ENCODE data around the gene TMEM123. TPM values are rescaled to one million over a fixed set of nuclear protein-coding genes. Genes with fewer than 3 reads are reported as not detected.
"Not testable (repeated sequence)": the region's sequence is repeated elsewhere in the genome, so short reads cannot be mapped to it uniquely, and the experiment has no call there.

The TMEM123 gene
- total RNA-seq, 2 experiments from 2014 or later: 434 to 461 TPM

- POLR2A ChIA-PET: interaction anchor here (0.6 to 1.2 kb wide), 2 partner anchors 18 to 81 kb away, joined by 3 read pairs; no protein-coding TSS in a partner anchor
- Mint-ChIP-seq H3K27ac (peak overlapping the region; percentile 81), H3K36me3 (ENCODE audit: low read depth) (peaks cover 82% of the 10 kb centered on the region), H3K9me3 (ENCODE audit: insufficient read depth) (no peaks in the 10 kb centered on the region), H3K4me1 (ENCODE audit: low read depth) (peaks cover 72% of the 10 kb centered on the region), H3K4me3 (peak overlapping the region; percentile 97), H3K27me3 (ENCODE audit: low read depth) (no peaks in the 10 kb centered on the region)
- ATAC-seq (no peak), DNase-seq (no peak)
- CTCF ChIA-PET: interaction anchor here (0.5 to 4.7 kb wide), 4 partner anchors 48 to 106 kb away, joined by 3 to 33 read pairs (median 6); no protein-coding TSS in a partner anchor
Measured at GRCh38 chr11:102447941-102448868, 4.4 kb downstream of the TMEM123 start.

- no peaks in the 10 kb centered on the region for H3K27me3 Mint-ChIP-seq (ENCODE audit: low read depth)
- H3K27ac Mint-ChIP-seq: peak overlapping the region; percentile 81
- peak; percentile 47 for DNase-seq
- H3K36me3 Mint-ChIP-seq (ENCODE audit: low read depth): peaks cover 92% of the 10 kb centered on the region
- H3K4me3 Mint-ChIP-seq: peak overlapping the region; percentile 97
- H3K9me3 Mint-ChIP-seq (ENCODE audit: insufficient read depth): no peaks in the 10 kb centered on the region
- POLR2A ChIA-PET: interaction anchor here (0.7 kb wide), 1 partner anchor 11 kb away, joined by 3 read pairs; no protein-coding TSS in a partner anchor
- H3K4me1 Mint-ChIP-seq (ENCODE audit: low read depth): peaks cover 78% of the 10 kb centered on the region
- CTCF ChIA-PET: interaction anchor here (0.9 to 4.7 kb wide), 4 partner anchors 49 to 105 kb away, joined by 3 to 33 read pairs (median 4); no protein-coding TSS in a partner anchor
- peak; percentile 19 for ATAC-seq
Measured at GRCh38 chr11:102447193-102447592, 5.4 kb downstream of the TMEM123 start.

GRCh38 chr11:102446606-102447005 lies 6.0 kb downstream of the TMEM123 start:
- CTCF ChIA-PET: interaction anchor here (0.9 to 4.7 kb wide), 4 partner anchors 49 to 105 kb away, joined by 3 to 33 read pairs (median 4); no protein-coding TSS in a partner anchor
- no peak overlapping the region for H3K4me3 Mint-ChIP-seq
- H3K27me3 Mint-ChIP-seq (ENCODE audit: low read depth): no peaks in the 10 kb centered on the region
- POLR2A ChIA-PET: interaction anchor here (0.7 kb wide), 1 partner anchor 12 kb away, joined by 3 read pairs; no protein-coding TSS in a partner anchor
- H3K4me1 Mint-ChIP-seq (ENCODE audit: low read depth): peaks cover 84% of the 10 kb centered on the region
- H3K27ac Mint-ChIP-seq: peak overlapping the region; percentile 81
- no peak for ATAC-seq
- H3K36me3 Mint-ChIP-seq (ENCODE audit: low read depth): peaks cover 94% of the 10 kb centered on the region
- no peaks in the 10 kb centered on the region for H3K9me3 Mint-ChIP-seq (ENCODE audit: insufficient read depth)
- no peak for DNase-seq

- peaks cover 93% of the 10 kb centered on the region for H3K36me3 Mint-ChIP-seq (ENCODE audit: low read depth)
- H3K4me1 Mint-ChIP-seq (ENCODE audit: low read depth): peaks cover 94% of the 10 kb centered on the region
- DNase-seq; H3K27ac Mint-ChIP-seq; H3K4me3 Mint-ChIP-seq; POLR2A ChIA-PET; ATAC-seq; H3K27me3 Mint-ChIP-seq (ENCODE audit: low read depth); H3K9me3 Mint-ChIP-seq (ENCODE audit: insufficient read depth); CTCF ChIA-PET: not testable (repeated sequence)
Measured at GRCh38 chr11:102444693-102445092, 7.9 kb downstream of the TMEM123 start.

GRCh38 chr11:102444142-102444541 lies 8.4 kb downstream of the TMEM123 start:
- POLR2A ChIA-PET; H3K9me3 Mint-ChIP-seq (ENCODE audit: insufficient read depth); ATAC-seq; H3K27me3 Mint-ChIP-seq (ENCODE audit: low read depth); H3K4me3 Mint-ChIP-seq; H3K27ac Mint-ChIP-seq; DNase-seq: not testable (repeated sequence)
- H3K36me3 Mint-ChIP-seq (ENCODE audit: low read depth): peaks cover 92% of the 10 kb centered on the region
- peaks cover 94% of the 10 kb centered on the region for H3K4me1 Mint-ChIP-seq (ENCODE audit: low read depth)
- CTCF ChIA-PET: interaction anchor here (1.3 kb wide), 1 partner anchor 14 kb away, joined by 3 read pairs; no protein-coding TSS in a partner anchor

- H3K4me1 Mint-ChIP-seq (ENCODE audit: low read depth): peaks cover 85% of the 10 kb centered on the region
- H3K36me3 Mint-ChIP-seq (ENCODE audit: low read depth): peaks cover 88% of the 10 kb centered on the region
- H3K27me3 Mint-ChIP-seq (ENCODE audit: low read depth); ATAC-seq; POLR2A ChIA-PET; DNase-seq: not testable (repeated sequence)
- H3K27ac Mint-ChIP-seq: peak overlapping the region; percentile 57
- H3K9me3 Mint-ChIP-seq (ENCODE audit: insufficient read depth): peaks cover 20% of the 10 kb centered on the region
- CTCF ChIA-PET: interaction anchor here (1.0 to 1.4 kb wide), 2 partner anchors 12 to 57 kb away, joined by 3 read pairs; no protein-coding TSS in a partner anchor
- H3K4me3 Mint-ChIP-seq: peak overlapping the region; percentile 55
Measured at GRCh38 chr11:102439063-102439363, 13.6 kb downstream of the TMEM123 start.

- H3K36me3 Mint-ChIP-seq (ENCODE audit: low read depth): peaks cover 88% of the 10 kb centered on the region
- ATAC-seq: no peak
- H3K4me3 Mint-ChIP-seq: peak overlapping the region; percentile 55
- no peaks in the 10 kb centered on the region for H3K27me3 Mint-ChIP-seq (ENCODE audit: low read depth)
- peaks cover 83% of the 10 kb centered on the region for H3K4me1 Mint-ChIP-seq (ENCODE audit: low read depth)
- peaks cover 24% of the 10 kb centered on the region for H3K9me3 Mint-ChIP-seq (ENCODE audit: insufficient read depth)
- CTCF ChIA-PET: interaction anchor here (1.0 to 1.4 kb wide), 2 partner anchors 12 to 57 kb away, joined by 3 read pairs; no protein-coding TSS in a partner anchor
- DNase-seq: peak; percentile 41
- H3K27ac Mint-ChIP-seq: peak overlapping the region; percentile 57
- POLR2A ChIA-PET: no interaction called here
Measured at GRCh38 chr11:102438311-102439062, 14.1 kb downstream of the TMEM123 start.

- ATAC-seq (no peak), DNase-seq (no peak)
- Mint-ChIP-seq H3K27me3 (ENCODE audit: low read depth) (no peaks in the 10 kb centered on the region), H3K4me1 (ENCODE audit: low read depth) (peaks cover 77% of the 10 kb centered on the region), H3K36me3 (ENCODE audit: low read depth) (peaks cover 88% of the 10 kb centered on the region), H3K9me3 (ENCODE audit: insufficient read depth) (peaks cover 32% of the 10 kb centered on the region), H3K27ac (no peak overlapping the region), H3K4me3 (no peak overlapping the region)
- POLR2A ChIA-PET: no interaction called here
- CTCF ChIA-PET: no interaction called here
Measured at GRCh38 chr11:102437727-102438126, 14.8 kb downstream of the TMEM123 start.

- ATAC-seq (no peak), DNase-seq (no peak)
- CTCF ChIA-PET: no interaction called here
- H3K9me3 Mint-ChIP-seq (ENCODE audit: insufficient read depth): peaks cover 37% of the 10 kb centered on the region
- POLR2A ChIA-PET: no interaction called here
- H3K36me3 Mint-ChIP-seq (ENCODE audit: low read depth): peaks cover 89% of the 10 kb centered on the region
- no peak overlapping the region for H3K4me3 Mint-ChIP-seq
- H3K27ac Mint-ChIP-seq: no peak overlapping the region
- H3K27me3 Mint-ChIP-seq (ENCODE audit: low read depth): no peaks in the 10 kb centered on the region
- peaks cover 75% of the 10 kb centered on the region for H3K4me1 Mint-ChIP-seq (ENCODE audit: low read depth)
Measured at GRCh38 chr11:102436976-102437375, 15.6 kb downstream of the TMEM123 start.

- Mint-ChIP-seq H3K4me1 (ENCODE audit: low read depth) (peaks cover 75% of the 10 kb centered on the region), H3K27ac (no peak overlapping the region), H3K4me3 (no peak overlapping the region), H3K9me3 (ENCODE audit: insufficient read depth) (peaks cover 41% of the 10 kb centered on the region), H3K27me3 (ENCODE audit: low read depth) (no peaks in the 10 kb centered on the region), H3K36me3 (ENCODE audit: low read depth) (peaks cover 89% of the 10 kb centered on the region)
- ATAC-seq (no peak), DNase-seq (no peak)
- CTCF ChIA-PET: no interaction called here
- POLR2A ChIA-PET: no interaction called here
Measured at GRCh38 chr11:102436561-102436960, 16.0 kb downstream of the TMEM123 start.

GRCh38 chr11:102435688-102436087 lies 16.9 kb downstream of the TMEM123 start:
- H3K27ac Mint-ChIP-seq: no peak overlapping the region
- DNase-seq (no peak), ATAC-seq (no peak)
- CTCF ChIA-PET: no interaction called here
- POLR2A ChIA-PET: no interaction called here
- H3K4me3 Mint-ChIP-seq: no peak overlapping the region
- H3K4me1 Mint-ChIP-seq (ENCODE audit: low read depth): peaks cover 73% of the 10 kb centered on the region
- peaks cover 88% of the 10 kb centered on the region for H3K36me3 Mint-ChIP-seq (ENCODE audit: low read depth)
- no peaks in the 10 kb centered on the region for H3K27me3 Mint-ChIP-seq (ENCODE audit: low read depth)
- H3K9me3 Mint-ChIP-seq (ENCODE audit: insufficient read depth): peaks cover 43% of the 10 kb centered on the region
